ENCODE measurements around the gene CERKL.

CERKL gene

GRCh38 chr2:181680937-181681811 lies 24.3 kb upstream of the CERKL start:
- Histone ChIP-seq H3K4me2 (ENCODE audit: low read depth, low read length, poor library complexity, severe bottlenecking) (no peak overlapping the region), H3K9me3 (ENCODE audit: insufficient read depth, low read depth, low read length) (no peaks in the 10 kb centered on the region), H3K27me3 (ENCODE audit: insufficient read depth, low read length, poor library complexity, severe bottlenecking) (no peaks in the 10 kb centered on the region), H3K4me1 (ENCODE audit: insufficient read depth, low read length, poor library complexity, severe bottlenecking) (no peaks in the 10 kb centered on the region), H3K79me2 (ENCODE audit: insufficient read depth, low read length) (no peaks in the 10 kb centered on the region), H3K9ac (ENCODE audit: low read depth, low read length, poor library complexity, severe bottlenecking) (no peak overlapping the region), H3K9me2 (replicated peaks; ENCODE audit: low read depth, low read length) (no peaks in the 10 kb centered on the region), H3F3A (ENCODE audit: low read depth) (no peaks in the 10 kb centered on the region), H2AFZ (ENCODE audit: low read length) (no peak overlapping the region), H4K20me1 (ENCODE audit: insufficient read depth, low read length, poor library complexity, severe bottlenecking) (no peaks in the 10 kb centered on the region), H3K36me3 (ENCODE audit: insufficient read depth, low read length) (no peaks in the 10 kb centered on the region), H3K4me3 (ENCODE audit: low read length, poor library complexity, severe bottlenecking) (no peak overlapping the region)
- TF ChIP-seq, protein P1, sequence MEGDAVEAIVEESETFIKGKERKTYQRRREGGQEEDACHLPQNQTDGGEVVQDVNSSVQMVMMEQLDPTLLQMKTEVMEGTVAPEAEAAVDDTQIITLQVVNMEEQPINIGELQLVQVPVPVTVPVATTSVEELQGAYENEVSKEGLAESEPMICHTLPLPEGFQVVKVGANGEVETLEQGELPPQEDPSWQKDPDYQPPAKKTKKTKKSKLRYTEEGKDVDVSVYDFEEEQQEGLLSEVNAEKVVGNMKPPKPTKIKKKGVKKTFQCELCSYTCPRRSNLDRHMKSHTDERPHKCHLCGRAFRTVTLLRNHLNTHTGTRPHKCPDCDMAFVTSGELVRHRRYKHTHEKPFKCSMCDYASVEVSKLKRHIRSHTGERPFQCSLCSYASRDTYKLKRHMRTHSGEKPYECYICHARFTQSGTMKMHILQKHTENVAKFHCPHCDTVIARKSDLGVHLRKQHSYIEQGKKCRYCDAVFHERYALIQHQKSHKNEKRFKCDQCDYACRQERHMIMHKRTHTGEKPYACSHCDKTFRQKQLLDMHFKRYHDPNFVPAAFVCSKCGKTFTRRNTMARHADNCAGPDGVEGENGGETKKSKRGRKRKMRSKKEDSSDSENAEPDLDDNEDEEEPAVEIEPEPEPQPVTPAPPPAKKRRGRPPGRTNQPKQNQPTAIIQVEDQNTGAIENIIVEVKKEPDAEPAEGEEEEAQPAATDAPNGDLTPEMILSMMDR (conservative IDR thresholded peaks at IDR 0.05; ENCODE audit: low read length), result no peak
- TF ChIP-seq EZH2phosphoT487 (IDR thresholded peaks at IDR 0.05; ENCODE audit: borderline replicate concordance), result no peak

- Histone ChIP-seq H3F3A (ENCODE audit: low read depth) (no peaks in the 10 kb centered on the region), H3K27me3 (ENCODE audit: insufficient read depth, low read length, poor library complexity, severe bottlenecking) (no peaks in the 10 kb centered on the region), H3K4me3 (ENCODE audit: low read length, poor library complexity, severe bottlenecking) (no peak within 1 kb of the TSS), H3K79me2 (ENCODE audit: insufficient read depth, low read length) (no peaks in the 10 kb centered on the region), H3K9ac (ENCODE audit: low read depth, low read length, poor library complexity, severe bottlenecking) (no peak within 1 kb of the TSS), H4K20me1 (ENCODE audit: insufficient read depth, low read length, poor library complexity, severe bottlenecking) (no peaks in the 10 kb centered on the region), H3K4me2 (ENCODE audit: low read depth, low read length, poor library complexity, severe bottlenecking) (no peak within 1 kb of the TSS), H2AFZ (ENCODE audit: low read length) (no peak within 1 kb of the TSS), H3K4me1 (ENCODE audit: insufficient read depth, low read length, poor library complexity, severe bottlenecking) (no peaks in the 10 kb centered on the region), H3K36me3 (ENCODE audit: insufficient read depth, low read length) (no peaks in the 10 kb centered on the region), H3K9me3 (ENCODE audit: insufficient read depth, low read depth, low read length) (no peaks in the 10 kb centered on the region), H3K9me2 (replicated peaks; ENCODE audit: low read depth, low read length) (no peaks in the 10 kb centered on the region)
- TF ChIP-seq, protein P1 (conservative IDR thresholded peaks at IDR 0.05; ENCODE audit: low read length), result no peak
- no peak for TF ChIP-seq EZH2phosphoT487 (IDR thresholded peaks at IDR 0.05; ENCODE audit: borderline replicate concordance)
Observed at GRCh38 chr2:181680055-181680936, 23.4 kb upstream of the CERKL start, which contains the start of gene NEUROD1. Gene NEUROD1, minus strand, starts transcription at chr2:181680517. Its CDS starts 1,657 bp downstream, at chr2:181678860.

- H3K4me3 ChIP-seq (ENCODE audit: low read length, poor library complexity, severe bottlenecking), result no peak overlapping the region
- H3K9ac ChIP-seq (ENCODE audit: low read depth, low read length, poor library complexity, severe bottlenecking), result no peak overlapping the region
- no peak overlapping the region for H3K4me2 ChIP-seq (ENCODE audit: low read depth, low read length, poor library complexity, severe bottlenecking)
- no peaks in the 10 kb centered on the region for H3K9me2 ChIP-seq (replicated peaks; ENCODE audit: low read depth, low read length)
- TF ChIP-seq EZH2phosphoT487 (IDR thresholded peaks at IDR 0.05; ENCODE audit: borderline replicate concordance), result no peak
- TF ChIP-seq, protein P1 (conservative IDR thresholded peaks at IDR 0.05; ENCODE audit: low read length), result no peak
- no peaks in the 10 kb centered on the region for H3F3A ChIP-seq (ENCODE audit: low read depth)
- no peaks in the 10 kb centered on the region for H4K20me1 ChIP-seq (ENCODE audit: insufficient read depth, low read length, poor library complexity, severe bottlenecking)
- H2AFZ ChIP-seq (ENCODE audit: low read length), result no peak overlapping the region
- H3K27me3 ChIP-seq (ENCODE audit: insufficient read depth, low read length, poor library complexity, severe bottlenecking), result no peaks in the 10 kb centered on the region
- no peaks in the 10 kb centered on the region for H3K4me1 ChIP-seq (ENCODE audit: insufficient read depth, low read length, poor library complexity, severe bottlenecking)
- no peaks in the 10 kb centered on the region for H3K9me3 ChIP-seq (ENCODE audit: insufficient read depth, low read depth, low read length)
- H3K36me3 ChIP-seq (ENCODE audit: insufficient read depth, low read length), result no peaks in the 10 kb centered on the region
- no peaks in the 10 kb centered on the region for H3K79me2 ChIP-seq (ENCODE audit: insufficient read depth, low read length)
Observed at GRCh38 chr2:181679544-181679979, 22.7 kb upstream of the CERKL start.

All from Loucy (cell line).